ENCODE results near the gene GNPAT.

DNA sequence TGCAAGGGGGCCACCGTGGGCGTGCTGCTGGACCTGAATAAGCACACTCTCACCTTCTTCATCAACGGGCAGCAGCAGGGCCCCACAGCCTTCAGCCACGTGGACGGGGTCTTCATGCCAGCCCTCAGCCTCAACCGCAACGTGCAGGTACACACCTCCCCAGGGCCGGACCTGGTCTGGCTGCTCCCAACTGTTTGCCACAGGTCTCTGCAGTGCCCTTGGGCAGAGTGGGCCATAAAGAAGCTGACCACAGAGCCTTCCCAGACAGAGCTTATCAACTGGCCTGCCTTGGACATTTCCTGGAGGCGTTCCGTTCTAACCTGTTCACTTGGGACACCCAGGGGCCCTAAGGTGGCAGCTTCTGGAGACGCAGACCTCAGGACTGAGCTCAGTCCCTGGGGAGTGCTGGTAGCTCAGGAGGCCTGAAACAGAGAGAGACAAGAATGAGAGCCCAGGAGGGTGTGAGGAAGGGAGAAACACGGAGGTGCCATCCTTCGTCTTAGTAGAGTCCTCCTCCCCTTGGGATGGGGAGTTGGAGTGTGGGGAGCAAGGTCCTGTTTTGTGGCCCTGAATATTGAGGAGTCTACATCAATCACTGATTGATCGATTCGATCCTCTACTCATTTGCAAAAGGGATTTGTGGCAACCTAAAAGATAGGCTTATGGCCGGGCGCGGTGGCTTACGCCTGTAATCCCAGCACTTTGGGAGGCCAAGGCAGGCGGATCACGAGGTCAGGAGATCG is 27.0 kb upstream of the GNPAT start:
- TF ChIP-seq ZBTB7A (IDR thresholded peaks at IDR 0.05; ENCODE audit: low read depth) (no peak), EP300 (IDR thresholded peaks at IDR 0.05; ENCODE audit: borderline replicate concordance) (no peak), RAD21 (IDR thresholded peaks at IDR 0.05; ENCODE audit: low read depth) (no peak), TEAD4 (IDR thresholded peaks at IDR 0.05) (no peak), FOXM1 (IDR thresholded peaks at IDR 0.05; ENCODE audit: borderline replicate concordance, low read depth) (no peak), TAF1 (IDR thresholded peaks at IDR 0.05; ENCODE audit: low read depth) (no peak), YY1 (IDR thresholded peaks at IDR 0.05; ENCODE audit: low read depth) (no peak), TCF12 (IDR thresholded peaks at IDR 0.05; ENCODE audit: low read depth) (no peak), CEBPB (IDR thresholded peaks at IDR 0.05) (no peak), CREB1 (IDR thresholded peaks at IDR 0.05; ENCODE audit: low read depth) (no peak), NFIC (IDR thresholded peaks at IDR 0.05) (no peak), EGR1 (IDR thresholded peaks at IDR 0.05) (no peak)
- TF ChIP-seq, protein P1, sequence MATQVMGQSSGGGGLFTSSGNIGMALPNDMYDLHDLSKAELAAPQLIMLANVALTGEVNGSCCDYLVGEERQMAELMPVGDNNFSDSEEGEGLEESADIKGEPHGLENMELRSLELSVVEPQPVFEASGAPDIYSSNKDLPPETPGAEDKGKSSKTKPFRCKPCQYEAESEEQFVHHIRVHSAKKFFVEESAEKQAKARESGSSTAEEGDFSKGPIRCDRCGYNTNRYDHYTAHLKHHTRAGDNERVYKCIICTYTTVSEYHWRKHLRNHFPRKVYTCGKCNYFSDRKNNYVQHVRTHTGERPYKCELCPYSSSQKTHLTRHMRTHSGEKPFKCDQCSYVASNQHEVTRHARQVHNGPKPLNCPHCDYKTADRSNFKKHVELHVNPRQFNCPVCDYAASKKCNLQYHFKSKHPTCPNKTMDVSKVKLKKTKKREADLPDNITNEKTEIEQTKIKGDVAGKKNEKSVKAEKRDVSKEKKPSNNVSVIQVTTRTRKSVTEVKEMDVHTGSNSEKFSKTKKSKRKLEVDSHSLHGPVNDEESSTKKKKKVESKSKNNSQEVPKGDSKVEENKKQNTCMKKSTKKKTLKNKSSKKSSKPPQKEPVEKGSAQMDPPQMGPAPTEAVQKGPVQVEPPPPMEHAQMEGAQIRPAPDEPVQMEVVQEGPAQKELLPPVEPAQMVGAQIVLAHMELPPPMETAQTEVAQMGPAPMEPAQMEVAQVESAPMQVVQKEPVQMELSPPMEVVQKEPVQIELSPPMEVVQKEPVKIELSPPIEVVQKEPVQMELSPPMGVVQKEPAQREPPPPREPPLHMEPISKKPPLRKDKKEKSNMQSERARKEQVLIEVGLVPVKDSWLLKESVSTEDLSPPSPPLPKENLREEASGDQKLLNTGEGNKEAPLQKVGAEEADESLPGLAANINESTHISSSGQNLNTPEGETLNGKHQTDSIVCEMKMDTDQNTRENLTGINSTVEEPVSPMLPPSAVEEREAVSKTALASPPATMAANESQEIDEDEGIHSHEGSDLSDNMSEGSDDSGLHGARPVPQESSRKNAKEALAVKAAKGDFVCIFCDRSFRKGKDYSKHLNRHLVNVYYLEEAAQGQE (IDR thresholded peaks at IDR 0.05; ENCODE audit: low read depth): no peak
- TF ChIP-seq, protein P2, sequence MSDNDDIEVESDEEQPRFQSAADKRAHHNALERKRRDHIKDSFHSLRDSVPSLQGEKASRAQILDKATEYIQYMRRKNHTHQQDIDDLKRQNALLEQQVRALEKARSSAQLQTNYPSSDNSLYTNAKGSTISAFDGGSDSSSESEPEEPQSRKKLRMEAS (IDR thresholded peaks at IDR 0.05): no peak

Data from Ishikawa (cell line).